CD4-positive, alpha-beta T cell treated with Interleukin-17A for 1 hour (primary cell): ENCODE results near the gene MLX.
A peak's percentile ranks its signal among the peaks of the same experiment; 100 is the strongest.
"Not testable (repeated sequence)": the region's sequence is repeated elsewhere in the genome, so short reads cannot be mapped to it uniquely, and the experiment has no call there.

ENCODE experiments used
- DNase-seq: peaks from one replicate; pipeline ENCODE4 v3.0.0-alpha.2; 2020

The MLX gene

GRCh38 chr17:42555961-42556617, 10.8 kb upstream of the MLX start:
- not testable (repeated sequence) for DNase-seq

GRCh38 chr17:42559075-42559474, 7.8 kb upstream of the MLX start:
- DNase-seq = no peak

- DNase-seq = no peak
These were observed 6.7 kb upstream of the MLX start for GRCh38 chr17:42560246-42560645.

- peak; percentile 95 for DNase-seq
These were observed 5.0 kb upstream of the MLX start, which contains the start of gene COASY for GRCh38 chr17:42561897-42562387. Gene COASY, plus strand, starts transcription at chr17:42562148. Its CDS starts 475 bp downstream, at chr17:42562623.

DNA sequence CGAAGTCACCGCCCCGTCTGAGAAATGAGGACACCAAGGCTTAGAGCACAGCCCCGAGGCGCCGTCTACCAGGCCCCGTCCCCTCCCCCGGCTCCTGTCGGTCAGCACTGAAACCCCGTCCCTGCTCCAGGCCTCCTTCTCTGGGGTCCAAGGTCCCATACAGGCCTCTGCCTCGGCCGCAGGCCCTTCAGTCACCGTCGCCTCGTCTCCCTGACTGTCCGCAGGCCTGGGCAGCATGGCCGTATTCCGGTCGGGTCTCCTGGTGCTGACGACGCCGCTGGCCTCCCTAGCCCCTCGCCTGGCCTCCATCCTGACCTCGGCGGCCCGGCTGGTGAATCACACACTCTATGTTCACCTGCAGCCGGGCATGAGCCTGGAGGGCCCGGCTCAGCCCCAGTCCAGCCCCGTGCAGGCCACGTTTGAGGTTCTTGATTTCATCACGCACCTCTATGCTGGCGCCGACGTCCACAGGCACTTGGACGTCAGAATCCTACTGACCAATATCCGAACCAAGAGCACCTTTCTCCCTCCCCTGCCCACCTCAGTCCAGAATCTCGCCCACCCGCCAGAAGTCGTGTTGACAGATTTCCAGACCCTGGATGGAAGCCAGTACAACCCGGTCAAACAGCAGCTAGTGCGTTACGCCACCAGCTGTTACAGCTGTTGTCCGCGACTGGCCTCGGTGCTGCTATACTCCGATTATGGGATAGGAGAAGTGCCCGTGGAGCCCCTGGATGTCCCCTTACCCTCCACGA, 4.3 kb upstream of the MLX start:
- no peak for DNase-seq

DNA sequence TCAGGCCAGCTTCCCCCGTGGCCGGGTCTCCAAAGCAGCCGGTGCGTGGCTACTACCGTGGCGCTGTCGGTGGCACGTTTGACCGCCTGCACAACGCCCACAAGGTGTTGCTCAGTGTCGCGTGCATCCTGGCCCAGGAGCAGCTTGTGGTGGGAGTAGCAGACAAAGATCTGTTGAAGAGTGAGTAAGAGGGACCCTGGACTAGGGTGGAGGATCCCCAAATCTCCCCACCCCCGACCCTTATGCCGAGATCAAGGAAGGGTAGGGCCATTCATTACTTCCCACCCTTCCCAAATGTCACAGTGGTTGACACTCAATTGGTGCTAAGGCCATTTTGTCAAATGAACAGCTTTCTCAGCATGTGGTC, 3.8 kb upstream of the MLX start:
- DNase-seq = no peak

- no peak for DNase-seq
These were observed 3.4 kb upstream of the MLX start for GRCh38 chr17:42563543-42563942.

DNA sequence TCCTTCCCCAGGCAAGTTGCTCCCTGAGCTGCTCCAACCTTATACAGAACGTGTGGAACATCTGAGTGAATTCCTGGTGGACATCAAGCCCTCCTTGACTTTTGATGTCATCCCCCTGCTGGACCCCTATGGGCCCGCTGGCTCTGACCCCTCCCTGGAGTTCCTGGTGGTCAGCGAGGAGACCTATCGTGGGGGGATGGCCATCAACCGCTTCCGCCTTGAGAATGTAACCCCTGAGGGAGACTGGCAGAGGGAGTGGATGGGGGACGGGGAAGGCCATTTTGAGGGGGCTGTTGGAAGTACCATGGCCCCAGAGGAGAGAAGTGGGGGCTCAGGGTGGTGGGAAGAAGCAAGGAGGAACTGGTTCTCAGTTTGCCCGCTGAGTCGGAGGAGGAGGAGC, 3.0 kb upstream of the MLX start:
- no peak for DNase-seq

GRCh38 chr17:42564815-42565522, 1.9 kb upstream of the MLX start:
- DNase-seq = no peak

GRCh38 chr17:42565523-42566214, 1.2 kb upstream of the MLX start:
- DNase-seq = no peak

GRCh38 chr17:42566215-42566882, 551 bp upstream of the MLX start:
- no peak for DNase-seq

DNA sequence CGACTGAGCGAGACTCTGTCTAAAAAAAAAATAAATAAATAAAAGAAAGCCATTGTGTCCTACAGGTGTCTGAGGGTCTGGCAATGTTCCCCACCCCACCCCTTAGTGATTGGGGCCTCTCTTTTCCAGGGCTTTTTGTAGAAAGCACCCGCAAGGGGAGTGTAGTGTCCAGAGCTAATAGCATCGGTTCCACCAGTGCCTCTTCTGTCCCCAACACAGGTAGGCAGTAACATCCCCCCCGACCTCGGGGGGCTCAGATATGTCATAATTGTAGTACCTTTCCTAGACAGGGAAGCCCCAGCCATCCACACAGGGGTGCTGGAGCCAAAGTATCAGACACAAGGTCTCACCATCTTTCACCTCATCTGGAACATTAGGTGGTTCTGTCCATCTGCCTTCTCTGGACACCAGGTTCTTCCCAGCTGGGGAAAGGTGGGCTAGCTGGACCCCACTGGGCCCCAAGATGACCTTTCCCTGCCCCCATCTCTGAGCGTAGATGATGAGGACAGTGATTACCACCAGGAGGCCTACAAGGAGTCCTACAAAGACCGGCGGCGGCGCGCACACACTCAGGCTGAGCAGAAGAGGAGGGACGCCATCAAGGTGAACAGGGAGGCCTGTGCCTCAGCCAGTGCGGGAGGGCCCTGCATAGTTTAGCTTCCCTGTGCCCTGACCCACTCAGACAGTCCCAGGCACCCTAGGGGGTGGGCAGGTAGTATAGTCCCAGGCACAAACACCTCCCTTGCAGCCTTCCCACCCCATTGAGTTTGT, 1.6 kb downstream of the MLX start:
- DNase-seq = no peak

DNA sequence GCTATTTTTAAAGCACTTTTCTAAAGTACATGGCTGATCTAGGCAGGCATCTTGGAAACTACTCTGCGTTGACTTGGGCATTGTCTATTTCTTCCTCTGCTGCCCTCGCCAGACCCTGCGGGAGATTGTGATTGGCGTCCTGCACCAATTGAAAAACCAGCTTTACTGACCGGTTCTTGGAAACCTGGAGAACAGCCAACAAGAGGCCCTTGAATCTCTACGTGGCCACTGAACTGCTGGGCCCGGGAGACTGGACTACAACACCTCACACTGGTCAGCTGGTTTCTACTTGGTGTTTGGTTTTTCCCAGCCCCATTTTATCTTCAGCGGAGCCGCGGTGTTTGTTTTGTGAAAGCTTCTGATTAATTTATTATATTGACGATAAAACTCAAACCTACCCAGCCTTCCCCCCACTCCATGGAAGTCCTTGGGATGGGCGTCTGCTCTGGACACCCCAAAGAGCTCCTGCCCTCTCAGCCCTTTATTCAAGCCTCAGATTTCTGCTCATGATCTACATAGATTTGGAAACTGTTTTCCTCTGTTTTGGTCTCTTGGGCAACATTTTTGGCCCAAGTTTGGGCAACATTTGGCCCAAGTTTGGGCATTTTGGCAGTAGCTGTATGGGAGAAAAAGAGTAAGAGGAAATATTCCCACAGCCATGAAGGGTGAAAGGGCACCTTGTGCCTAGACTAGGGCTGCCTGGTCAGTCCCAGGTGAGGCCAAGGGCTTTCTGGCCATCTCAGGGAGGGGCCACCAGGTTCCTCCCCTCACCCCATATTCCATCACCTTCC, 4.7 kb downstream of the MLX start:
- DNase-seq = no peak

DNA sequence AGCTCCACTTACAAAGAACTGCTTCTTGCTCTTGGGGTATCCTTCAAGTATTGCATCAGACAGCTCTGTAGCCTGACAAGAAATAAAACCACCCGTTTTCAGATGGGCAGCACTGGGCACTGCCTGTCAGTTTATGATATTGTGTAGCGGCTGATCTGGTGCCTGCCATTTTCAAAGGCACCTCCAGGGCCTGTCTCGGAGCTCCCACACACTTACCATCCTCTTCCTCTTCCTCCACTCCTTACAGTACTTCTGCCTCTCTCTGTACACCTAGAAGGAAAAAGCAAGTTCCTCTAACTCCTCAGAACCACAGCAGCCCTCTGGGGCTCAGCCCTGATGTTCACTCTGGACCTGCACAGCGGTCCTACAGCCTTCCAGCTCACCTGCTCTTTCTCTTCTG, 6.2 kb downstream of the MLX start:
- DNase-seq = no peak

DNA sequence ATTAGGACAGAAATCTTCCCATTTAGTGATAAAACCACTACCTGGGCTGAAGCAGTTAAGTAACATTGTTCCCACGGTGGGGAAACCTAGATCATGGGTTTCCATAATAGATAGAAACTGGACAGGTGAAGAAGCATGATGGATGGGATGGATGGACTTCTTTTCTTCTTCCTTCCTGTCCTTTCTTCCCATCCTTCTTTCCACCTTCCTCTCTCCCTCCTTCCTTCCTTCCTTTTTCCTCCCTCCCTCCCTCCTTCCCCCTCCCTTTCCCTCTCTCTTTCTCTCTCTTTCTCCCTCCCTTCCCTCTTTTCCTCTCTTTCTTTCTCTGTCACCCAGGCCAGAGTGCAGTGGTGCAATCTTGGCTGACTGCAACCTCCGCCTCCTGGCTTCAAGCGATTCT, 7.6 kb downstream of the MLX start:
- DNase-seq = no peak

DNA sequence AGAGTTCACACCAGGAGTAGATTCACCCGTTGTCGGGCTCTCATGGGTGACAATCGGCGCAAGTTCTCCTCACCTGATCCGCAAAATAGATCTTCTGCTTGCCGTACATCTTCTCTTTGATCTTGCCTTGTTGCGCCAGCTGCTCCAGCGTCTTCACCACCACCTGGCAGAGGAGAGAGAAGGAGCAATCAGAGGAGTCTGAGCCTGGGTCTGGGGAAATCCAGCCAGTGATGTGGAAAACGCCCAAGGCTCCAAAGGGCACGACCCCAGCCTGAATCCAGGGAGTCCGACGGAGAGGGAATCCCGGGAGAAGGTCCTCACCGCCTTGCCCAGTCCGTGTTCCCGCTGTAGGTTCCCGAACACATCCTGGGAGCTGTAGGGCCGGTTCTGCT, 10.2 kb downstream of the MLX start:
- no peak for DNase-seq

DNA sequence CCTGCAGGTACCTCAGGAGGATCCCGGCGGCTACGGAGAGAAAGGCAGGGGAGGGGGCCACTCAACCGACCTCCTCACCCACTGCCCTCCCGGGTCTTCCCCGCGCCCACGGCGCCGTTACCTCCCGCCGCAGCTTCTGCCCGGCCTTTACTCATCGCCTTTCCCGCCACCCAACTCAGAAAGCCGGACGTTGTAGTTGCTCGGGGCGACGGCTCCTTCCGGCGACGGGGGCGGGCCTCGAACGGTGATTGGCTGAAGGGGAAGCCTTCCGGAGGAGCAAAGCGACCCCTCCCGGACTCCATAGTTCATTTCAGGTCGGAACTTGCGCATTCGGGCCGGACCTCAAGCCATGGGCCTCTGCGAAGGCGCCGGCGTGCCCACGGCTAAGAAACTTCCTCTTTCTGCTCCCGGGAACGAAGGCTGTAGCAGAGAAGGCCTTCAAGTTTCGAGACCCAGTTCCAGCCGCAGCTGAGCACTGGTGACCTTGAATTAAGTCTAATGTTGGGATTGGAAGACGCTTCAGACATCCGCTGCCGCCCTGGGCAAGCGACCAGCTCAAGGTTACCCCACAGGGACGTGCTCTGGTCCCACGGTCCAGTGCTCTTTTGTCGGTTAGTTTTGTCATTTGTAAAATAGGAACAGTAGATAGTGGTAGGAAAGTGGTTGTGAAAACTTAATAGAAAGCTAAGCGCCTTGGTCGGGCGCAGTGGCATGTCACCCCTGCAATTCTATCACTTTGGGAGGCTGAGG, 10.8 kb downstream of the MLX start, which contains the start of gene PSMC3IP:
PSMC3IP (minus strand) TSS at position 198 of the 750 bp plus-strand sequence; CDS start at position 155, 43 bp downstream.
- peak; percentile 92 for DNase-seq

DNA sequence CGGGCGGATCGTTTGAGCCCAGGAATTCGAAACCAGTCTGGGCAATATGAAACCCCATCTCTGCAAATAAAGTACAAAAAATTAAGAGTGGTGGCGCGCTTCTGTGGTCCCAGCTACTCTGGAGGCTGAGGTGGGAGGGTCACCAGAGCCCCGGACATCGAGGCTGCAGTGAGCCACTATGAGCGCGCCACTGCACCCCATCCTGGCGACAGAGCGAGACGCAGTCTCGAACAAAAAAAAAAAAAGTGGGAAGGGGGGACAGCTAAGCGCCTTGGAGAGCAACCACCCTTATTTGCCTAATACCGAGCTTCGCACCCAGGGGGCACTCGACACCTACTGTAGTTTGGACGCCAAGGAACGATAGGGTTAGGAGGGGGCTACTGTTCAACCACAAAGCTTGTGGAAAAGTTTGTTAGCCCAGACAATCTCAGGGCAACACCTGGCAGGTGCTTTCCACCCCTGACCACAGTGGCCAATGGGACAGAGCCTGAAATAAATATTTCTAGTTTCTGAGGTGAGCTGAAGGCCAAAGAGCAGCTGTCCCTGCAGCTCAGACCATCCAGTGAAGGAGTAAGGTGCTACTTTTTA, 11.5 kb downstream of the MLX start:
- DNase-seq = peak; percentile 75

GRCh38 chr17:42579794-42580551, 13.1 kb downstream of the MLX start:
- no peak for DNase-seq
